Measurements from ENCODE around the gene CASP9. TPM values are rescaled to one million over a fixed set of nuclear protein-coding genes. Genes with fewer than 3 reads are reported as not detected.
A peak's percentile ranks its signal among the peaks of the same experiment; 100 is the strongest.

Gene CASP9
- total and polyA plus RNA-seq, 2 donors = 9.3 to 15.4 TPM

- 93% methylated on average over 7 of the region's 7 CpGs for WGBS
- Histone ChIP-seq H3K27ac (ENCODE audit: low read depth) (no peak overlapping the region), H3K36me3 (ENCODE audit: insufficient read depth) (peaks cover 7% of the 10 kb centered on the region), H3K4me1 (ENCODE audit: insufficient read depth) (no peaks in the 10 kb centered on the region), H3K4me3 (ENCODE audit: low read depth, low read length) (no peak overlapping the region)
- DNase-seq (ENCODE audit: extremely low spot score) = no peak
Observed at GRCh38 chr1:15542388-15543250, 18.6 kb upstream of the CASP9 start.

DNA sequence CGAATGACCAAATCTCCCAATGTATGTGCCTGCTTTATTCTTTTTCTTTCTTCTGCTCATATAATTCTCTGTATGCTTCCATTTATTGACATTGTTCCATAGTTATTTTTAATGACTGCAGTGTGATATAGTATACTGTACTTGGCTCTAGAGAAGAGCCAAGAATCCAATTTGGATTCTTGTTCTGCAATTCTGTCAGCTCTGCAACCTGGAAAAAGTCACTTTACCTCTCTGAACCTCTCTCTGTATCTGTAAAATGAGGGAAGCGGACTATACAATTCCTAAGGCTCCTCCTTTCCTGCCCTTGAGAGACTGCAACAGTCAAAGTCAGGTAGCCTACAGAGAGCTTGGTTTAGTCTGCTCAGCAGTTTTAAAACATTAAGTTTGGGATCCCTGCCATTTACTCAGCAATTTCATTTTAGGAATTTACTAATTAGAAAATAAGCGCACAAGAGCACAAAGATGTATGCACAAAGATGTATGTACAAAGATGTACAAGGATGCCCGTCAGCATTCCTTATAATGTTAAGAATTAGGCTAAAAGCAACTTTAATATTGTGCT, 17.3 kb upstream of the CASP9 start:
- no peaks in the 10 kb centered on the region for H3K4me1 ChIP-seq (ENCODE audit: insufficient read depth)
- no peak overlapping the region for H3K27ac ChIP-seq (ENCODE audit: low read depth)
- DNase-seq (ENCODE audit: extremely low spot score) = no peak
- H3K36me3 ChIP-seq (ENCODE audit: insufficient read depth) = peaks cover 7% of the 10 kb centered on the region
- H3K4me3 ChIP-seq (ENCODE audit: low read depth, low read length) = no peak overlapping the region
- 74% methylated on average over 4 of the region's 4 CpGs for WGBS

- H3K4me3 ChIP-seq (ENCODE audit: low read depth, low read length) = no peak overlapping the region
- 92% methylated on average over 8 of the region's 8 CpGs for WGBS
- DNase-seq (ENCODE audit: extremely low spot score) = no peak
- H3K27ac ChIP-seq (ENCODE audit: low read depth) = no peak overlapping the region
- H3K4me1 ChIP-seq (ENCODE audit: insufficient read depth) = no peaks in the 10 kb centered on the region
- peaks cover 5% of the 10 kb centered on the region for H3K36me3 ChIP-seq (ENCODE audit: insufficient read depth)
Observed at GRCh38 chr1:15540186-15540585, 16.2 kb upstream of the CASP9 start.

DNA sequence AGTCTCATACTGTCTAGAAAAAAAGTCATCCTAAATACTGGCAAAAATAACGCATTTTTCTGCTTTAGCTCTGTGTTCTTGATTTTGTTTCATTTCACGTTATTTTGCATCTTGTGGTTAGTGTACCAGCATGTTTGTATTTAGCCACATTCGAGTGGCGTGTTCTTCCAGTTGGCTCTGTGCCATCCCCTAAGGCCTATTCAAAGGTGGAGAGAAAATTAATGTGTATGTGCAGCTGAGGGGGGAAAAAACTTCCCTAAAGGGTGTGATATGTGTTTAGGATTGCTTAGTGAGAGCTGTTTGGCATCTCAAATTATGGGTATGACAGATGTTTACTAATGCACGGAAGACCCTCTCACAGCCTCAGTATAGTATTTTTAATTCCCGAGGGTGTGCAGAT, 14.8 kb upstream of the CASP9 start:
- 86% methylated on average over 6 of the region's 6 CpGs for WGBS
- peaks cover 2% of the 10 kb centered on the region for H3K36me3 ChIP-seq (ENCODE audit: insufficient read depth)

DNA sequence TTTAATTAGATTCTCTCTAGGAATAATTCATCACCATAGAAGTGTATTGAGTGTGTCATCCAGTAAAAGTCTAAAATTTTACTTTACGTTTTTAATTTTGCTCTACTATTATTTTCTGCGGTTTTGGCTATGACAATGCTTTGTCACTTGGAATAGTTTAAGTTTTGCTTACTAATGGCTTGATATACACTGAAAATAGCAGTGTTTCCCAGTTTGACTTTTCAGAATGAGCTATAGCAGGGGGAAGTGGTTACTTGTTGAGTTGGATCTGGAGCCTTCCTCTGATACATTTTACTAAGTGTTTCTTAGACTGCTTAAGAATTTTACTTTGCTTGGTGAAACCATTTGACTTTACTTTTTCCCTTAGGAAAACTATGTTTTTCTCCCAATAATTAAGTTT, 7.7 kb upstream of the CASP9 start:
- Histone ChIP-seq H3K36me3 (ENCODE audit: insufficient read depth) (no peaks in the 10 kb centered on the region), H3K27ac (ENCODE audit: low read depth) (no peak overlapping the region), H3K4me3 (ENCODE audit: low read depth, low read length) (no peak overlapping the region), H3K4me1 (ENCODE audit: insufficient read depth) (no peaks in the 10 kb centered on the region)
- no peak for DNase-seq (ENCODE audit: extremely low spot score)
- 90% methylated on average over 2 of the region's 2 CpGs for WGBS

More for the DNA sequence above, 14.8 kb upstream of the CASP9 start:
- Histone ChIP-seq H3K4me1 (ENCODE audit: insufficient read depth) (no peaks in the 10 kb centered on the region), H3K27ac (ENCODE audit: low read depth) (no peak overlapping the region), H3K4me3 (ENCODE audit: low read depth, low read length) (no peak overlapping the region)
- no peak for DNase-seq (ENCODE audit: extremely low spot score)

- WGBS = 95% methylated on average over 4 of the region's 4 CpGs
- no peak for DNase-seq (ENCODE audit: extremely low spot score)
- Histone ChIP-seq H3K36me3 (ENCODE audit: insufficient read depth) (no peaks in the 10 kb centered on the region), H3K4me1 (ENCODE audit: insufficient read depth) (no peaks in the 10 kb centered on the region), H3K4me3 (ENCODE audit: low read depth, low read length) (no peak overlapping the region), H3K27ac (ENCODE audit: low read depth) (no peak overlapping the region)
Observed at GRCh38 chr1:15531003-15531402, 7.0 kb upstream of the CASP9 start.

GRCh38 chr1:15526490-15527339, 2.7 kb upstream of the CASP9 start, which contains the start of gene DNAJC16:
Gene DNAJC16, plus strand, starts transcription at chr1:15526848. Its CDS starts 2,258 bp downstream, at chr1:15529106.
- WGBS = under 1% methylated on average over 65 of the region's 65 CpGs
- Histone ChIP-seq H3K36me3 (ENCODE audit: insufficient read depth) (no peaks in the 10 kb centered on the region), H3K4me3 (ENCODE audit: low read depth, low read length) (peak within 1 kb of the TSS; percentile 79)

GRCh38 chr1:15526021-15526489, 2.0 kb upstream of the CASP9 start:
- H3K27ac ChIP-seq (ENCODE audit: low read depth) = peak overlapping the region; percentile 90
- DNase-seq (ENCODE audit: extremely low spot score) = no peak
- H3K4me1 ChIP-seq (ENCODE audit: insufficient read depth) = no peaks in the 10 kb centered on the region
- WGBS = 9% methylated on average over 9 of the region's 9 CpGs
- H3K4me3 ChIP-seq (ENCODE audit: low read depth, low read length) = no peak overlapping the region
- H3K36me3 ChIP-seq (ENCODE audit: insufficient read depth) = no peaks in the 10 kb centered on the region

More at GRCh38 chr1:15526490-15527339, 2.7 kb upstream of the CASP9 start, which contains the start of gene DNAJC16:
- Histone ChIP-seq H3K27ac (ENCODE audit: low read depth) (peak within 1 kb of the TSS; percentile 95), H3K4me1 (ENCODE audit: insufficient read depth) (no peaks in the 10 kb centered on the region)
- DNase-seq (ENCODE audit: extremely low spot score) = peak; percentile 99

- 2% methylated on average over 40 of the region's 40 CpGs for WGBS
- Histone ChIP-seq H3K4me1 (ENCODE audit: insufficient read depth) (no peaks in the 10 kb centered on the region), H3K4me3 (ENCODE audit: low read depth, low read length) (peak overlapping the region; percentile 40), H3K27ac (ENCODE audit: low read depth) (peak overlapping the region; percentile 90), H3K36me3 (ENCODE audit: insufficient read depth) (no peaks in the 10 kb centered on the region)
- peak; percentile 17 for DNase-seq (ENCODE audit: extremely low spot score)
Observed at GRCh38 chr1:15525050-15526020, 1.3 kb upstream of the CASP9 start.

DNA sequence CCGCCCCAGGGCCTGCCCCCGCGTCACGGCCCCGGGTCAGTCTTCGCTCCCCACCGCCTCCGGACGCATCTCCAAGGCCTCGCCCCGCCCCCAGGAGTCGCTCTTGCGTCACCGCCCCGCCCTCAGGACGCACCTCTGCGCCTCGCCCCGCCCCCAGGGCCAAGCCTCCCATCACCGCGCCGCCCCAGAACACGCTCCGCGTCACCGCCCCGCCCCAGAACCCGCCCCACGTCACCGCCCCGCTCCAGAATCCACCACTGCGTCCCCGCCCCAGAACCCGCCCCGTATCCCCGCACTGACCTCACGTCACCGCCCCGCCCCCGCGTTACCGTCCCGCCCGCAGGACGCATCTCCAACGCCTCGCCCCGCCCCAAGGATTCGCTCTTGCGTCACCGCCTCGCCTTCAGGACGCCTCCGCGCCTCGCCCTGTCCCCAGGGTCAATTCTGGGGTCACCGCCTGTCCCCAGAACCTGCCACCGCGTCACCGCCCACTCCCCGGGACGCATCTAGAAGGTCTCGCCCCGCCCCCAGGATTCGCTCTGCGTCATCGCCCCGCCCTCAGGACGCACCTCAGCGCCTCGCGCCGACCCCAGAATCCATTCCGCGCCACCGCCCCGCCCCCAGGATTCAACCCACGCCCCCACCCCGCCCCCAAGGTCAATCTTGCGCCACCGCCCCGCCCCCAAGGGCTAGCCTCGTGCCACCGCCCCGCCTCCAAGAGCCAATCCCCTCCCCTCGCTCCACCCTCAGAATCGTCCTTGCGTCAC, 451 bp upstream of the CASP9 start:
- WGBS = 1% methylated on average over 87 of the region's 88 CpGs
- H3K4me1 ChIP-seq (ENCODE audit: insufficient read depth) = no peaks in the 10 kb centered on the region
- peak overlapping the region; percentile 100 for H3K27ac ChIP-seq (ENCODE audit: low read depth)
- H3K36me3 ChIP-seq (ENCODE audit: insufficient read depth) = no peaks in the 10 kb centered on the region
- peak overlapping the region; percentile 75 for H3K4me3 ChIP-seq (ENCODE audit: low read depth, low read length)
- DNase-seq (ENCODE audit: extremely low spot score) = peak; percentile 98

DNA sequence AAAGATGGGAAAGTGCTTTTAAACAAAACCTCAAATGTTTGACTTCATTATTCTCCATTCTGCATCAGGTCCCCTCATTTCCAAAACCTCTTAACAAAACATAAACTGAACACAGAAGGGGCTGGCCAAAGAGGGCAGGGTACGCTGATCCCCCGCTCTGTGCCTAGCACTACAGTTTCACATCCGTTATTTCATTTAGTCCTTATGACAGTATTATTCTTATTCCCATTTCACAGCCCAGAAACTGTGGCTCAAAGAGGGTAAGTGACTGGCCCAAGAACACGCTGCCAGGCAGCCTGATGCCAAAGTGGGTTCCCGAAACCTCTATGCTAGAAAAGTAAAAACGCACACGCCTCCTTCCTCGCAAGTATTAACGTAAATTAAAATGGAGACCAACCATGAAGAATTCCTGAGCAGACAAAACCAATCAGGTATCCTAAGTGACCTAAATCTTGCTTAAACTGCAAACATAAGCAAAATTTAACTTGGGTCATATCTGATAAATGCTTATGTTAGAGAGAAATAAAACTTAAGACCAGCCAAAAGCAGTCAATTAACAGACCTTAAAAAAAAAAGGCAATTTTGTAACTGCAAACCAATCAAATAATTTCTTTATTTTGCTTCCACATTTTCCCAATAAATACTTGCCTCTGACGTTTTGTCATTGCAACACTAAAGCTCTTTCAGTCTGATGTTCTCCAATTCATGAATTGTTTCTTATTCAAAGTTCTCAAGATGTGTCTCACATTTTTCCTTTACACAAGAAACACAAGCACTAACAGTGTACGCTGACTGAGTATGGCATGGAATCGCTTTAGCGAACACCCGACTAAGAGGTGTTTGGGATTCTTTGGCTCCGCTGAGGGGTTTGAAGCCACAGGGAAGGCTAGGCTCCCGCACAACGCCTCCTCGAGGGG, 653 bp downstream of the CASP9 start:
- Histone ChIP-seq H3K4me1 (ENCODE audit: insufficient read depth) (no peaks in the 10 kb centered on the region), H3K4me3 (ENCODE audit: low read depth, low read length) (peak overlapping the region; percentile 75), H3K27ac (ENCODE audit: low read depth) (peak overlapping the region; percentile 16), H3K36me3 (ENCODE audit: insufficient read depth) (no peaks in the 10 kb centered on the region)
- DNase-seq (ENCODE audit: extremely low spot score) = peak; percentile 28
- 38% methylated on average over 18 of the region's 18 CpGs for WGBS

Data from urinary bladder (tissue), 4 donors.